PC-3 (cell line): ENCODE measurements around the gene LYRM4.

Source experiments
- EZH2 ChIP-seq: fragments of 300-600 bp; sonication (generic); IDR thresholded peaks from one replicate; pipeline ENCODE4 v1.6.1; 2017; ENCODE audit warnings: antibody characterized with exemption, mild to moderate bottlenecking, low read length; ENCODE audit not compliant: unreplicated experiment
- TF ChIP-seq, protein P1 (sequence below): fragments of 300-600 bp; sonication (generic); conservative IDR thresholded peaks from 2 replicates; pipeline ENCODE4 v1.5.1; 2017; ENCODE audit warnings: antibody characterized with exemption, low read depth, mild to moderate bottlenecking, low read length

DNA sequence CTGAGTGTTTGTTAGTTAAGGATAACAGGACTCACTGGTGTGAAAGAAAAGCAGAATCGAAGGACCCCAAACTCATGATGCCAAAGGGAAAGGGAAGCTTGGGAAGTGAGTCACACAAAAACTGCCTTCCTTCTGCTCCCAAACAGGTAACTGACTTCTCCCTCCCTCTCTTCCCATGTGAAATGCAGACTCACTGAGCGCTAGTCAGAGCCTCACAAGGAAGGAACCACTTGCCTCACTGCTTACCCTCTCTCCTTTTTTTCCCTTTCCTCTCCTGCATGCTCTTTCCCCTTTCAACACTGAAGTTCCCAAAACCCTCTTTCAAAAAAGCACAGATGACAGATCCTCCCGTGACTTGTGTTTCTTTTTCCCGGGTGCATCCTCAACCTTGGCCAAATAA, 56.4 kb downstream of the LYRM4 start:
- TF ChIP-seq, protein P1, sequence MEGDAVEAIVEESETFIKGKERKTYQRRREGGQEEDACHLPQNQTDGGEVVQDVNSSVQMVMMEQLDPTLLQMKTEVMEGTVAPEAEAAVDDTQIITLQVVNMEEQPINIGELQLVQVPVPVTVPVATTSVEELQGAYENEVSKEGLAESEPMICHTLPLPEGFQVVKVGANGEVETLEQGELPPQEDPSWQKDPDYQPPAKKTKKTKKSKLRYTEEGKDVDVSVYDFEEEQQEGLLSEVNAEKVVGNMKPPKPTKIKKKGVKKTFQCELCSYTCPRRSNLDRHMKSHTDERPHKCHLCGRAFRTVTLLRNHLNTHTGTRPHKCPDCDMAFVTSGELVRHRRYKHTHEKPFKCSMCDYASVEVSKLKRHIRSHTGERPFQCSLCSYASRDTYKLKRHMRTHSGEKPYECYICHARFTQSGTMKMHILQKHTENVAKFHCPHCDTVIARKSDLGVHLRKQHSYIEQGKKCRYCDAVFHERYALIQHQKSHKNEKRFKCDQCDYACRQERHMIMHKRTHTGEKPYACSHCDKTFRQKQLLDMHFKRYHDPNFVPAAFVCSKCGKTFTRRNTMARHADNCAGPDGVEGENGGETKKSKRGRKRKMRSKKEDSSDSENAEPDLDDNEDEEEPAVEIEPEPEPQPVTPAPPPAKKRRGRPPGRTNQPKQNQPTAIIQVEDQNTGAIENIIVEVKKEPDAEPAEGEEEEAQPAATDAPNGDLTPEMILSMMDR = no peak
- no peak for TF ChIP-seq EZH2
